HG03060 (cell line): ENCODE measurements around the gene FAM149B1.
A peak's percentile ranks its signal among the peaks of the same experiment; 100 is the strongest.
"Not testable (repeated sequence)": the region's sequence is repeated elsewhere in the genome, so short reads cannot be mapped to it uniquely, and the experiment has no call there.

Experiments used
- ATAC-seq: cut with Tn5 transposase; IDR thresholded peaks from one replicate; pipeline ENCODE4 v1.9.1; 2021; ENCODE audit warnings: low read depth, moderate number of reproducible peaks; ENCODE audit not compliant: unreplicated experiment

The FAM149B1 gene

DNA sequence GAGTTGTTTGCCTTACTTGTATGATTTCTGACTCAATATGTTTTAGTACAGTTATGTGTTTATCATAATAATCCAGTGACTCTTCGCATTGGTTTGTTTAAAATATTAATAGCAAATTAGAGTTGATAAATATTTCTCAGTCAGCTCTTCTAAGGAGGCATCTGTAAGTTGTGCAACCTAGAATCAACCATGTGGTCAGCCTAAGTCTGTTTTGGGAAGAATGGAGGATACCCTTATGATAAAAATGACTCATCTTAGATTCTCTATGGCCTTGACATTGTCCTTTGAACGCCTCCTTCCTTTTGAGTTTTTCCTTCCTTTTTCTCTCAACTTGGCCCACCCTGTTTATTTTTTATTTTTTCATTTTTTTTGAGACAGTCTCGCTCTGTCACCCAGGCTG, 60.3 kb downstream of the FAM149B1 start:
- ATAC-seq: no peak

DNA sequence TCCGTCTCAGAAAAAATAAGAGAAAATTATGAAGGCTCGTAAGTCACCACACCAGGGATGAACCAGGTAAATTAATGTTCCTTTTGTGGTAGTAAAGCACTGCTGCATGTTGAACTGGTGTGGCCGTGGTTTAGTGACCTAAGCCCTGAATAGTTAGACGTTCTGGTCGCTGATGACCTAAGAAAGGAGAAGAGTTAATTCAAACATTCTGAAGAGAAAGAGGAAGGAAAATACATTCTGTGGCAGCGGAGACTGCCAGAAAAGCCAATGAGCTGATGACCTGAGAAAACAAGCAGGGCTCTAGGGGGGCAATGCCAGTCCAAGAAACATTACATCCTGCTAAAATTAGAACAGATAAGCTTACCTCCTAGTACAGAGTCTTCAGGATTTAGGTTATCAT, 61.6 kb downstream of the FAM149B1 start:
- no peak for ATAC-seq

DNA sequence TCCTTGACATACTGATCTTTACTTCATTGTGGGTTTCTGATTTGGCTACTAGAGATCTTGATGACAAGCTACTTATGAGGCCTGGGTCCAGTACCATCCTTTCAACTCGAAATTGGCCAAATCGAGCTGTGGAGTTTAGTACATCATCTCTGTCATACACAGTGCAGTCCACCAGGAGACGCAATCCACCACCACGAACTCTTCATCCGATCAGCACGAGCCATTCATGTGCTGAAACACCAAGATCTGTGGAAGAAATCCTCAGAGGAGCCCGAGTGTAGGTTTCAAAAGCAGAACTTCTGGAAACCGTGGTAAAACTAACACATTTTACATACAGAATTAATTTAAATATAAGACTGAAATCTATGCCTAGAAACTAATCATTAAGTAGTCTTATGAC, 65.0 kb downstream of the FAM149B1 start:
- no peak for ATAC-seq

DNA sequence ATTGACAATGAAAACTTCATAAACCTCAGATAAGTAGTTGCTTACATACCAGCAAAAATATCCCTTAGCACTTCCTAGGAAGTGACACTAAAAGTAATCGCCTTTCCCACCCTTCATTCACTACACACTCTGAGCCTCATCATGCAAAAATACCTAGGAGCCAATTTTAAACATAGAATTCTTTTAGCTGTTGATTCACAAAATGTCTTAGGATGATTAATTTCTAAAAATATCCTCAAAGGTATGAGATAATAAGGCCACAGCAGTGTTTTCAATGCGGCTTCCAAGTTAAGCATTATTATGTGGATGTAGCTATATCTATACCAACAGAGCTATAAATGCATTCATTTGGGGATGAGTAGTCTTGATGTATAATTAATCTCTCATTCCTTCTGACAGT, 66.0 kb downstream of the FAM149B1 start:
- no peak for ATAC-seq

DNA sequence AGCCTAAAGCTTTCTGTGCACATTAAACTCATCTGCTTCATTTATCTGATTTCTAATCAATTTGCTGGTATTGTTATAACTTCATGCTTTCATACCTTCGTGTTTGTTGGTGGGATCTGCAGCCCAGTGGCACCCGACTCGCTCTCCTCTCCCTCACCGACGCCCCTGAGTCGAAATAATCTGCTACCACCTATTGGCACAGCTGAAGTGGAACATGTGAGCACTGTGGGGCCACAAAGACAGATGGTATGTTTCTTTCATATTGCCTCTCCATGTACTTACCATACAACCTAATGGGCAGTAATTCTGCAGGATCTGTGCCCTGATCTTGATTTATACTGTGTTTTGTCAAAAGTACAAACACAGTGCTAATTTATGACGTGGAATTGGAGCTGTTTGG, 66.8 kb downstream of the FAM149B1 start:
- ATAC-seq: no peak

DNA sequence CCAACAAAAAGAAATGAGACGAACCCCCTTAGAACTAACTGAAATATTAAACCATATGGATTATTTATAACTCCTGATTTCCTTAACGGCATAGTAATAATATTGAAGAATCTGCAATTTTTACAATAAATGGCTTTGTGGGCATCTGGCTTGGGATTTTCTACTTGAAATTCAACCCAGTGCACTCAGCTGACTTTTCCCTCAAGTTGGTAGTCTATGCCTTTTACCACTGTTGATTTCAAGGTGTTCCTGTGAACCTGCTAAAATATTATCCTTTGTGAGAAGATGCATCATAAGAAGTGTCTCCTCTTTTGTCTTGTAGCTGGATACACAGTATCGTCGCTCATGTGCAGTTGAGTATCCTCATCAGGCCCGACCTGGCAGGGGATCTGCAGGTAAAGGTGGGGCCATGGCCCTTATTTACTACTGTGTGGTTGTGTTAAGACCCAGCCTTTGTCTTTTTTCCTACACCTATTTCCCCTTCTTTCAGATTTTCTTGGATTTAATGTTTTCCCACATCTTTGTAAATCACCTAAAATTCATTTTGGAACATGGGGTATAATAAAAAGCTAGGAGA, 71.2 kb downstream of the FAM149B1 start:
- ATAC-seq: no peak

DNA sequence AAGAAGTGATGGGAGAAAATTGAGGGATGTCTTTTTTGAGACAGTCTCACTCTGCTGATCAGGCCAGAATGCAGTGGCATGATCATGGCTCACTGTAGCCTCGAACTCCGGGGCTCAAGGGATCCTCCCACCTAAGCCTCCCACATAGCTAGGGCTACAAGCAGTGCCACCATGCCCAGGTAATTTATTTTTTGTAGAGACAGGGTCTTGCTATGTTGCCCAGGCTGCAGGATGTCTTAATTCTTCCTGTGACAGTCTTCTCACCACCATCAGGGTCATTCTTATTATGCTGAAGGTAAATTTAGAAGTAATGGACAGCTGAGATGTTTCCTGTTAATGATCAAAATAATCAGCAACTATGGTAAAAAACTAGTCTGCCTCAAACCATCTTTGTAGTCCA, 72.0 kb downstream of the FAM149B1 start:
- ATAC-seq: no peak

DNA sequence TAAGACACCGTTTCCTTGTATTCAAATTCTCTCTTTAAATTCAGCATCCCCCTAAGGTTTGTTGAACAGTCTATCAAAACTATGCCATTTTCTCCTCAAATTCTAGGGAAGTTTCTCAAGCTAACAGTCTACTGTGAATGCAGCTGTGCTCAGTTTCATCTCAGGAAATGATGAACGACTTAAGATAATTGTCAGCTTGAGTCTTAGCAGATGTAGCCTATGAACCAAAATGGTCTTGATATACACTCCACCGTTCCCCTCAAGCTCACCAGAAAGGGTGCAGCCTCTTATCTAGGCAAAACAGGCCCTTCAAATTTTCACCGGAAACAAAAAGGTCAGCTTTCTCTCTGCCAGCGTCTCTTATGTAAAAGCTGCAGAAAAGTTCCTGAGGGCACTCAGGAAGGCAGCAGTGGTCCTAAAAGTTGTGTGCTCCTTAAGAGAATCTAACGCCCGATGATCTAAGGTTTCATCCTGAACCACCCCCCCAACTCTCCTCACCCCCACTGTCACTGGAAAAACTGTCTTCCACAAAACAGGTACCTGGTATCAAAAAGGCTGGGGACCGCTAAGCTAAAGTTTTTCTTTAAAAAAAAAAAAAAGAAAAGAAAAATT, 77.1 kb downstream of the FAM149B1 start:
- no peak for ATAC-seq

DNA sequence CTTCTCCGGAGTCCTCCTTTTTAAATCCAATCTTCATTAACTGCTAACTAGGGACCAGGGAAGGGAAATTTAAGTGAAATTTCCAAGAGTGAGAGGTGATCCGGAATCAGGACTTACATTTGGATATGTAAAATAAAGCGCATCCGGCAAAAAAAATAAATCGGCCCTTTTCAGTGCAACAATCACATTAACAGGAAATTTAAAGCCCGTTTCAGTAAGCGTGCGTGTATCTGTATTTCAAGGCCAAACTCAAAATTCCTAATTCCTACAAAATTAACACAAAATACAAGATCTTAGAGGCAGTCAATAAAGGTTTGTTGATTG, 78.4 kb downstream of the FAM149B1 start:
- ATAC-seq: no peak

DNA sequence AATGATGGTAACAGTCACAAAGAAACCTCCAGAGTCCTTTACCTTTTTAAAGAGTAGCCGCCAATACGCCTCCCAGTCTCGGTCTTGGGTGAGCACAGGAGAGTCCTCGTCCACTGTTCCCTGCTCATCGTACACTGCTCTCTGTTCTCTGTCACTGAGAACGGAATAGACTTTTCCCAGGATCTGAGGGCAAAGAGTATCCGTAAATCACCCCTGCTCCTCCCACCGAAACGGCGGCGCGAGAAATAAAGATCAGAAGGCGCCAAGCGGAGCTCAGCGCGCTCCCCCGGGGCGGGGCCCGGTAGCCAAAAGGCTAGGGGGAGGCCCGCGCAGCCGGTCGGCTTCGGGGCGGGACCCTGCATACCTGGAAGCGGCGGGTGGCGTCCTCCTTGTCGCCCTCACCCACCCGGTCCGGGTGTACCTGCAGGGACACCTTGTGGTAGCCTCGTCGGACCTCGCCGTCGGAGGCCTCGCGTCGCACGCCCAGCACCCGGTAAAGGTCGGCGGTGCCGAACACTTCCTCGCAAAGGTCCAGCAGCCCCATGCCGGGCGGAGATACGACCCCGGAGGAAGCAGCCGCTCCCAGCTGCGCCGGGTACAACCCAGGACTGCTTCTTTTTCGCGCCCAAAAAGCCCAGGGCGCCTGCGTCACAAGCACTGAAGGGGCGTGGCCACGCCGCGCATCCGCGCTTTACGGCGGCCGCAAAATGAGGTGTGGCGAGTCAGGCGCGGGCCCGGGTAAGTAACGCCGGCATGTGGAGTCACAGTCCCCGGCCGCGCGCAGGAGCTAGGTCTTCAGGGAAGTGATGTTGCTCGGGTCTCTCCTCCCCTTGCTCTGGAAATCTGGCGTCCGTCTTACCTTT, 79.0 kb downstream of the FAM149B1 start, which contains the start of gene DNAJC9:
Gene DNAJC9, minus strand, starts transcription at position 610 of the 863 bp plus-strand sequence. Its CDS starts 66 bp downstream, at position 544.
- peak; percentile 47 for ATAC-seq

DNA sequence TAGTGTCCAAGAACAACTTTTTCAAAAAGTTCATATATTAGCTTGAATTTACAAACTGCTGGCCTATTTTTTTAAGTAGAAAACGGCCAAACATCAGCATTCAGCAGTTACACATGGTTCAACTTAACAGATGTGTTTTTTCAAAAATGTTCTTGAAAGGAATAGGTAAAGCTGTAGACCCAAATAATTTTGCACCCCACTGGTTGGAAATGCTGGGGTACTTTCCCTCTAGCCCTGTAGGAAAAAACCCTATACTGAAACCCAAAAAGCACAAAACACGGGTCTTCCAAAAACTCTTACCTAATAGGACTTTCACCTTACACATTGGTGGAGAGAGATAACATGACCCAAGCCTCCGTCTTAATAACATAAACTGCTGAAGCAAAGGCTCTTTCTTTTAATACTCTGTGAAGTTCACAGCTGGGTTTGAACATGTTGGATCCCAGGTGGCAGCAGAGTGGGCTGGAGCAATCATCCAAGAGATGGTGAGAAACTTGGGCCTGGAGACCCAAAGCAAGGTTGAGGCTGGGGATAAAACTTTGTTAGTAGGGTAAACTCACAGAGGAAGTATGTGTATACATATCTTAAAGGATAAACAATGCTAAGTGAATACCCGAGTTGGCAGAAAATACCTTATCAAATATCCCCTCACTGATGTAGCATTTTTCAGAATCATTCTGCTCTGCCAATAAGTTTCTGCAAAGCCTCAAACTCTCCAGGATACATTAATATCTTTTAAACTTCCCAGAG, 79.8 kb downstream of the FAM149B1 start:
- ATAC-seq: no peak

DNA sequence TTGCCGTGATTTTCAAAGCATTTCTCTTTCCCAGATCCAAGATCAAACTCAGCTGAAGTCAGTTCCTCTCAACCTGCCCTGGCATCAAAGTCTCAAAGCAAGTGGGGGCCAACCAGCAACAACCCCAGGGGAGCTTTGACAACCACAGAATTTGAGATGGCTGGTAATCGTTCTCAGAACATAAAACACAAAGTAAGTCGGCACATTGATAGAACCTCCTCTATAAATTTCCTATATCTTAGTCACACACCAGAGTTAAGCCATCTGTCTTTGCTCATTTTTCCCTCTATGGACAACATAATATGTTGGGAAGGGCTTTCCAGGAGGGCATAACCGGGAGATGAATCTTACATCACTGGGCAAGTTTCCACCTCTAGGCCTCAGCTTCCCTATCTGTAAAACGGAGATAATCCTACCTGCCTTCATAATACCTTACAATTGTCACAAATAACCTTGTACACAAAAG, 80.4 kb downstream of the FAM149B1 start:
- no peak for ATAC-seq

DNA sequence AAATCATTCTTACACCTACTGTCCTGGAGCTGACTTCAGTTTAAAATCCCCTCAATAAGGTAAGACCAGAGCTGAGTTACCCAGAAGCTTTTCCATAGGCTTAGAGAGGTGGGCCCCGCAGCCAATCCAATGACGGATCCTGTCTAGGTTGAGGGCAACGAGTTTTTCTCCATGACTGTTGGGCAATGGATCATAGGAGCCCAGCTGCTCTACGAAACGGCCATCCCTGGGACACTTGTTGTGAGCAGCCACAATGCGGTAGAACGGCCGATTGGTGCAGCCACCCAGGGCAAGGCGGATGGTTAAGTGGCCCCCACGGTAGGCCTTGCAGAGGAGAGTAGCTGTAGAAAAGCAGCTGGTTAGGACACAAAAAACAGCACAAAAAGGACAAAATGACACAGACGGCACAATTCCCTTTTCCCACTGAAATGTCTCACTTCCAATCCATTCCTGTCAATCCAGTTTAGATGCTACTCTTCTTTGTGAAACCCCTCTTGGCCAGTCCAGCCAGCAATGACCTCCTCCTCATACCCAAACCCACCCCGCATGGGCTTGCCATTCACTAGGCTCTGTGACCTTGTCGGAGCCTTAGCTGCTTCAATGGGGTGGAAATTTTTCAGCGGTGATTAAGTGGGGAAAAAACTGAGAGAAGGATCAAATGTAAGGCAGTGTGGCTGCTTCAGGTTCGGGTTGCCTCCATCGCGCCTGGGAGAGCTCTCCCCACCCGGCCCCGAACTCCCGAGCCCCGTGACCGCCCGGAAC, 83.9 kb downstream of the FAM149B1 start:
- ATAC-seq: no peak

DNA sequence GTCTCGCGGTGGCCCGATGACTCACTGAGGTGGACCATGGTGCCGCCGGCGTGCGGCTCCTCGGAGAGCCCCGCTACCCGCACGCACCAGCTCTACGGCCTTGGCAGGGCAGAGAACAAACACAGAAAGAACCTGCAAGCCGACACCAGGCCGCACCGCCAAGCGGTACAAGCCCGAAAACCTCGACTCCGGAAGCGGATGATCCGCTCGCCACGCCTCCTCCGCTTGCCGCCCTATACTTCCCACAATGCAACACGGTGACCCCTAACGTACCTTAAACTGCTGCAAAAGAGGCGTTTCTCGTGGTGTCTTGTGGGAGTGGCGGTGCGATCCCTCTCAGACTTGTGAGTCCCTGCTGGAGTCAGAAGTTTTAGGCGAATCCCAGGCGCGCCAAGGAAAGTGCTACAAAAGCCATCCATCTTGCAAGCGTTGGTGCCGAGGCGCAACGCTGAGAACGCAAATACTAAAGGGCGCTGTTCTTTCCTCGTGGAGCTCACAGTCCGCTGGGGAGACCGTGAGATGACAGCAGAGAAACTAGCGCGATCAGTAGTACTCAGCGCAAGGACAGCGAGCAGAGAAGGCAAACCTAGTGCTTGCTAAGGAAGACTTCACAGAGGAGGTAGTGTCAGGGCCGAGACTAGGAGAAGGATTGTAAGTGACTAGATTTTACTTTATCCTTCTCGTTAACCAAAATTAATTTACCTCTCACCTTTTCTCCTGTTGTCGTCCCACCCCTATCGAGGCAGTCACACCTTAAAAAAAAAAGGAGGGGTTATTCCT, 84.7 kb downstream of the FAM149B1 start, which contains the start of gene MRPS16:
Gene MRPS16, minus strand, starts transcription at position 200 of the 780 bp plus-strand sequence. Its CDS starts 162 bp downstream, at position 38.
- peak; percentile 59 for ATAC-seq

DNA sequence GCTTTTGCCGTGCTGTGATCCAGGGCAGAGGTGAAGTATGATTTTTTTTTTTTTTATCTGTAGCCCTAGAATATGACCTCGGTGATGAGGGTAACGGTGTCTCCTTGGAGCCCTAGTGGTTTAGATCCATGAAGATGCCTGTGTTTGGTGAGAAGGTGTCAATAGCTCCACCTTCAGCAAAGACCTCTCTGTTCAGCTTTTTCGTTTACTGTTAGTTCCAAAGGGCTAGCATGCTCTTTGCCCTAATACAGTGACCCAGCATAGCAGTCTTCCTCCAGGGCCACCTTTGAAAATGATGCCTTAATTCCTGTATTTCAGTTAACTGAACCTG, 85.3 kb downstream of the FAM149B1 start:
- ATAC-seq: no peak

DNA sequence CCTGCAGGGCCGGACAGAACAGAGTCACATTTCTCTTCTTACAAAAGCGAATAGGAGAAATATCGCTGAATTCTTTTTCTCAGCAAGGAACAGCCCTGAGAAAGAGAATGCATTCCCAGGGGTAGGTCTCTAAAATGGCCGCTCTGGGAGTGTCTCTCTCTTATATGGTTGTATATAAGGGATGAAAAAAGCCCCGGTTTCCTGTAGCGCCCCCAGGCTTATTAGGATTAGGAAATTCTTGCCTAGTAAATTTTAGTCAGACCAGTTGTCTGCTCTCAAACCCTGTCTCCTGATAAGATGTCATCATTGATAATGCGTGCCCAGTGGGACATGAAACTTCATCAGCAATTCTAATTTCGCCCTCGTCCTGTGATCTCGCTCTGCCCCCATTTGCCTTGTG, 90.7 kb downstream of the FAM149B1 start:
- ATAC-seq: not testable (repeated sequence)

DNA sequence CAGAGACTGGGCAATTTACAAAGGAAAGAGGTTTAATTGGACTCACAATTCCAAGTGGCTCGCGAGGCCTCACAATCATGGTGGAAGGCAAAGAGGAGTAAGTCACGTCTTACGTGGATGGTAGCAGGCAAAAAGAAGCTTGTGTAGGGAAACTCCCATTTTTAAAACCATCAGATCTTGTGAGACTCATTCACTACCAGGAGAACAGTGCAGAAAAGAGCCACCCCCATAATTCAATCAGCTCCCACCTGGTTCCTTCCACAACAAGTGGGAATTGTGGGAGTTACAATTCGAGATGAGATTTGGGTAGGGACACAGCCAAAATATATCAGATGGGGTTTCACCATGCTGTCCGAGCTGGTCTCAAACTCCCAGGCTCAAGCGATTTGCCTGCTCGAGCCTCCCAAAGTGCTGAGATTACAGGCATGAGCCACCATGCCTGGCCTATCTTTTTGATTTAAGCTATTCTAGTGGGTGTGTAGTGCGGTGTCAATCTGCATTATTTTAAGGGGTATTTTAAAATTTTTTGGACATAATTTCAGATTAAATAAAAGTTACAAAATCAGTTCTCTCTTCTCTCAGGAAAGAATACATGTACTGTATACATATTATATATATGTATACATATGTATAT, 93.6 kb downstream of the FAM149B1 start:
- ATAC-seq: no peak

DNA sequence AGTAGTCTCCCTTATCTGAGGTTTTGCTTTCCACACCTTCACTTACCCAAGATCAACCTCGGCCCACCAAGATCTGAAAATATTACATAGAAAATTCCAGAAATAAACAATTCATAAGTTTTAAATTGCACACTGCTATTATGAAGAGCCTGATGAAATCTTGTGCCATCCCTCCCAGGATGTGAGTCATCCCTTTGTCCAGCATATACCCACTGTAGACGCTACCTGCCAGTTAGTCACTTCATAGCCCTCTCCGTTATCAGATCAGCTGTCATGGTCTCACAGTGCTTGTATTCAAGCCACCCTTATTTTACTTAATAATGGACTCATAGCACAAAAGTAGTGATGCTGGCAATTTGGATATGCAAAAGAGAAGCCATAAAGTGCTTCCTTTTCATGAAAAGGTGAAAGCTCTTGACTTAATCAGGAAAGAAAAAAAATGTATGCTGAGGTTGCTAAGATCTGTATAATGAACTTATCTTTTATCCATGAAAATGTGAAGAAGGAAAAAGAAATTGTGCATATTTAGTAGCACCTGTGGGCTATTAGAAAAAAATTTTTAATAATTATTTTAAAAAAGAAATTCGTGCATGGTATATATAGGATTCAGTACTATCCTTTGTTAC, 94.3 kb downstream of the FAM149B1 start:
- no peak for ATAC-seq
